ENCODE measurements around the gene SH2D7. TPM values are rescaled to one million over a fixed set of nuclear protein-coding genes. Genes with fewer than 3 reads are reported as not detected.

Gene SH2D7
- total and polyA plus RNA-seq, 2 experiments from 2014 or later: 0.31 TPM; not detected in 1

- no peak for TF ChIP-seq ZNF462 (CRISPR knock-in tag; IDR thresholded peaks at IDR 0.05)
- TF ChIP-seq REST (IDR thresholded peaks at IDR 0.05; ENCODE audit: unreplicated experiment): no peak
- TF ChIP-seq EZH2phosphoT487 (IDR thresholded peaks at IDR 0.05; ENCODE audit: unreplicated experiment): no peak
- no peak for TF ChIP-seq POLR2AphosphoS5 (IDR thresholded peaks at IDR 0.05; ENCODE audit: low read depth)
- TF ChIP-seq CREB1 (CRISPR knock-in tag; IDR thresholded peaks at IDR 0.05; ENCODE audit: low read depth): no peak
- no peak for TF ChIP-seq JUNB (IDR thresholded peaks at IDR 0.05; ENCODE audit: unreplicated experiment)
- TF ChIP-seq STAT1 (IDR thresholded peaks at IDR 0.05; ENCODE audit: unreplicated experiment): no peak
- TF ChIP-seq NANOG (IDR thresholded peaks at IDR 0.05; ENCODE audit: borderline replicate concordance): no peak
- TF ChIP-seq ZNF114 (CRISPR knock-in tag; IDR thresholded peaks at IDR 0.05): no peak
- no peak for TF ChIP-seq EZH2 (IDR thresholded peaks at IDR 0.05; ENCODE audit: low read depth, unreplicated experiment)
- TF ChIP-seq ZNF331 (CRISPR knock-in tag; IDR thresholded peaks at IDR 0.05; ENCODE audit: low read depth): no peak
- TF ChIP-seq, protein P1, sequence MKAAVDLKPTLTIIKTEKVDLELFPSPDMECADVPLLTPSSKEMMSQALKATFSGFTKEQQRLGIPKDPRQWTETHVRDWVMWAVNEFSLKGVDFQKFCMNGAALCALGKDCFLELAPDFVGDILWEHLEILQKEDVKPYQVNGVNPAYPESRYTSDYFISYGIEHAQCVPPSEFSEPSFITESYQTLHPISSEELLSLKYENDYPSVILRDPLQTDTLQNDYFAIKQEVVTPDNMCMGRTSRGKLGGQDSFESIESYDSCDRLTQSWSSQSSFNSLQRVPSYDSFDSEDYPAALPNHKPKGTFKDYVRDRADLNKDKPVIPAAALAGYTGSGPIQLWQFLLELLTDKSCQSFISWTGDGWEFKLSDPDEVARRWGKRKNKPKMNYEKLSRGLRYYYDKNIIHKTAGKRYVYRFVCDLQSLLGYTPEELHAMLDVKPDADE (IDR thresholded peaks at IDR 0.05): no peak
- TF ChIP-seq, protein P2, sequence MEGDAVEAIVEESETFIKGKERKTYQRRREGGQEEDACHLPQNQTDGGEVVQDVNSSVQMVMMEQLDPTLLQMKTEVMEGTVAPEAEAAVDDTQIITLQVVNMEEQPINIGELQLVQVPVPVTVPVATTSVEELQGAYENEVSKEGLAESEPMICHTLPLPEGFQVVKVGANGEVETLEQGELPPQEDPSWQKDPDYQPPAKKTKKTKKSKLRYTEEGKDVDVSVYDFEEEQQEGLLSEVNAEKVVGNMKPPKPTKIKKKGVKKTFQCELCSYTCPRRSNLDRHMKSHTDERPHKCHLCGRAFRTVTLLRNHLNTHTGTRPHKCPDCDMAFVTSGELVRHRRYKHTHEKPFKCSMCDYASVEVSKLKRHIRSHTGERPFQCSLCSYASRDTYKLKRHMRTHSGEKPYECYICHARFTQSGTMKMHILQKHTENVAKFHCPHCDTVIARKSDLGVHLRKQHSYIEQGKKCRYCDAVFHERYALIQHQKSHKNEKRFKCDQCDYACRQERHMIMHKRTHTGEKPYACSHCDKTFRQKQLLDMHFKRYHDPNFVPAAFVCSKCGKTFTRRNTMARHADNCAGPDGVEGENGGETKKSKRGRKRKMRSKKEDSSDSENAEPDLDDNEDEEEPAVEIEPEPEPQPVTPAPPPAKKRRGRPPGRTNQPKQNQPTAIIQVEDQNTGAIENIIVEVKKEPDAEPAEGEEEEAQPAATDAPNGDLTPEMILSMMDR (conservative IDR thresholded peaks at IDR 0.05; ENCODE audit: low read depth in 2 of 2): no peak
- no peak overlapping the region for H3K27ac Mint-ChIP-seq
- peaks cover 4% of the 10 kb centered on the region for H3K27me3 Mint-ChIP-seq (ENCODE audit: insufficient read depth, low read depth, poor library complexity)
- H3K36me3 ChIP-seq (ENCODE audit: insufficient read depth): no peaks in the 10 kb centered on the region
- peaks cover 66% of the 10 kb centered on the region for H3K79me2 ChIP-seq (replicated peaks; ENCODE audit: insufficient read depth)
- no peak overlapping the region for H3K4me3 Mint-ChIP-seq
- H3K27ac ChIP-seq (ENCODE audit: low read depth): 0 out of 2 replicates have a peak overlapping the region, but pooled peaks have one; percentile 64
- H2AFZ ChIP-seq: no peak overlapping the region
- no peak overlapping the region for H3K4me3 ChIP-seq
- no peaks in the 10 kb centered on the region for H3K9me3 Mint-ChIP-seq
- DNase-seq (ENCODE audit: low spot score) (no peak), ATAC-seq (no peak)
- 0 out of 2 replicates have a peak, but pooled peaks cover 5% of the 10 kb centered on the region for H3F3A ChIP-seq (replicated peaks; ENCODE audit: low read depth)
- no peak overlapping the region for H3K4me2 ChIP-seq
- 0 out of 2 replicates have a peak, but pooled peaks cover 8% of the 10 kb centered on the region for H4K20me1 ChIP-seq (replicated peaks; ENCODE audit: insufficient read depth)
- peaks cover 4% of the 10 kb centered on the region; the same call in 1 of the 2 replicates for H3K9me2 ChIP-seq (ENCODE audit: insufficient read depth)
- peaks cover 58% of the 10 kb centered on the region for H3K4me1 ChIP-seq (ENCODE audit: insufficient read depth)
- H3K36me3 Mint-ChIP-seq (ENCODE audit: low read depth): no peaks in the 10 kb centered on the region
- H3K4me1 Mint-ChIP-seq: peaks cover 49% of the 10 kb centered on the region
- H3K27me3 ChIP-seq (ENCODE audit: insufficient read depth): 0 out of 2 replicates have a peak, but pooled peaks cover 4% of the 10 kb centered on the region
Measured at GRCh38 chr15:78073046-78073787, 19.1 kb upstream of the SH2D7 start.
